ENCODE data around the gene CT55.

CT55 gene, protein sequence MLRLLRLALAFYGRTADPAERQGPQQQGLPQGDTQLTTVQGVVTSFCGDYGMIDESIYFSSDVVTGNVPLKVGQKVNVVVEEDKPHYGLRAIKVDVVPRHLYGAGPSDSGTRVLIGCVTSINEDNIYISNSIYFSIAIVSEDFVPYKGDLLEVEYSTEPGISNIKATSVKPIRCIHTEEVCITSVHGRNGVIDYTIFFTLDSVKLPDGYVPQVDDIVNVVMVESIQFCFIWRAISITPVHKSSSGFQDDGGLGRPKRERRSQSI

GRCh38 chrX:135170877-135171519 lies at the start of gene CT55:
Gene CT55, minus strand, starts transcription at chrX:135171398. Its CDS starts 227 bp downstream, at chrX:135171171.
- TF ChIP-seq ZFX (IDR thresholded peaks at IDR 0.05): no peak
- TF ChIP-seq, protein P1, sequence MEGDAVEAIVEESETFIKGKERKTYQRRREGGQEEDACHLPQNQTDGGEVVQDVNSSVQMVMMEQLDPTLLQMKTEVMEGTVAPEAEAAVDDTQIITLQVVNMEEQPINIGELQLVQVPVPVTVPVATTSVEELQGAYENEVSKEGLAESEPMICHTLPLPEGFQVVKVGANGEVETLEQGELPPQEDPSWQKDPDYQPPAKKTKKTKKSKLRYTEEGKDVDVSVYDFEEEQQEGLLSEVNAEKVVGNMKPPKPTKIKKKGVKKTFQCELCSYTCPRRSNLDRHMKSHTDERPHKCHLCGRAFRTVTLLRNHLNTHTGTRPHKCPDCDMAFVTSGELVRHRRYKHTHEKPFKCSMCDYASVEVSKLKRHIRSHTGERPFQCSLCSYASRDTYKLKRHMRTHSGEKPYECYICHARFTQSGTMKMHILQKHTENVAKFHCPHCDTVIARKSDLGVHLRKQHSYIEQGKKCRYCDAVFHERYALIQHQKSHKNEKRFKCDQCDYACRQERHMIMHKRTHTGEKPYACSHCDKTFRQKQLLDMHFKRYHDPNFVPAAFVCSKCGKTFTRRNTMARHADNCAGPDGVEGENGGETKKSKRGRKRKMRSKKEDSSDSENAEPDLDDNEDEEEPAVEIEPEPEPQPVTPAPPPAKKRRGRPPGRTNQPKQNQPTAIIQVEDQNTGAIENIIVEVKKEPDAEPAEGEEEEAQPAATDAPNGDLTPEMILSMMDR (conservative IDR thresholded peaks at IDR 0.05): no peak
- no peak within 1 kb of the TSS for H3K27ac ChIP-seq

DNA sequence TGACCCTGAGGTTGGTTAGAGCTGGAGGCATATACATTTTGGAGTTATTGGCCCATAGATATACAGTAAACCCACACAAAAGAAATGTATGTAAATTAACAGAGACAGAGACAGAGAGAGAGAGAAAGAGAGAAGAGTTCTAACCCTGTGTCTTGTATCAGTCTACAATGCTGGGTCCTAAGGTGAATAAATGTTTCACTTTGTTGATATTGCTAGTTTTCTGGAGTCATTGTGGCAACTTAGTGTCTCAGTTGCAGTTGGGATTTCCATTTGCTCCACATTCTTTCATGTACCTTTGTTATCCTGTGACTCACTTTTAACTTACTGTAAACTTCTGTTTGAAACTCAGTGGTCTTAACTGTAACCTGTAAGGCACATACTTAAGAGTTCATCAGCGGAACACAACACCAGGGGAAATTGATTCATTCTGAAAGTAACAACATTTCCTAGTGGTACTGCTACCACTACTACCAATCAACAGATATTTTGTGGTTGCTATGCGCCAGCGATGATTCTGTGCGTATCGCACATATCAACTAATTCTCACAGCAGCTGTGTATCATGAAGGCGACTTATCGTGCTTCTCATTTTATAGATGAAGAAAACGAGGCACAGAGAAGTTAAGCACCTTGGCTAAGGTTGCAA lies 42.1 kb upstream of the CT55 start:
- TF ChIP-seq ZFX (IDR thresholded peaks at IDR 0.05): no peak
- TF ChIP-seq, protein P1 (conservative IDR thresholded peaks at IDR 0.05): no peak
- peak overlapping the region; percentile 43; the same call in 1 of the 2 replicates for H3K27ac ChIP-seq

- TF ChIP-seq, protein P1 (conservative IDR thresholded peaks at IDR 0.05): peak; percentile 71
- peak overlapping the region; percentile 44; the same call in 1 of the 2 replicates for H3K27ac ChIP-seq
These were observed 35.2 kb upstream of the CT55 start for GRCh38 chrX:135206427-135206826.

DNA sequence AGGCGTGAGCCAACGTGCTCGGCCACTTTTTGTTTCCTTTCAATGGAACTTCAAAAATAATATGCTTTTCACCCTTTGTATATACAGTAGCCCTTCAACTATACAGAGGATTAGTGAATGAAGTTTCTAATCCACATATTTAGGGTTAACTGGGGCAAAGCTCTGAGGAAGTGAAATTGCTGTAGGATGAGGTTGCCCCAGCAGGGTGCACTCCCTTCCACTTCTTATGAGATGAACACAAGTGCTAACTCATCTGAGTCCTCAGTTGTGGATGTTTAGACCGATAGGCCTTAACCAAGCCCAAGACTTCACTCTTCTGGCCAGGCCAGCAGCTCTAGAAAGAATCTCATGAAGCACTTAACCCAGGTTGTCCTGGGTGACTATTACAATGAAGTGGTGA lies 29.1 kb upstream of the CT55 start:
- TF ChIP-seq ZFX (IDR thresholded peaks at IDR 0.05): no peak
- TF ChIP-seq, protein P1 (conservative IDR thresholded peaks at IDR 0.05): no peak

GRCh38 chrX:135194684-135195083 lies 23.5 kb upstream of the CT55 start:
- no peak overlapping the region for H3K27ac ChIP-seq
- TF ChIP-seq, protein P1 (conservative IDR thresholded peaks at IDR 0.05): no peak
- no peak for TF ChIP-seq ZFX (IDR thresholded peaks at IDR 0.05)

More for the DNA sequence above, 29.1 kb upstream of the CT55 start:
- no peak overlapping the region for H3K27ac ChIP-seq

DNA sequence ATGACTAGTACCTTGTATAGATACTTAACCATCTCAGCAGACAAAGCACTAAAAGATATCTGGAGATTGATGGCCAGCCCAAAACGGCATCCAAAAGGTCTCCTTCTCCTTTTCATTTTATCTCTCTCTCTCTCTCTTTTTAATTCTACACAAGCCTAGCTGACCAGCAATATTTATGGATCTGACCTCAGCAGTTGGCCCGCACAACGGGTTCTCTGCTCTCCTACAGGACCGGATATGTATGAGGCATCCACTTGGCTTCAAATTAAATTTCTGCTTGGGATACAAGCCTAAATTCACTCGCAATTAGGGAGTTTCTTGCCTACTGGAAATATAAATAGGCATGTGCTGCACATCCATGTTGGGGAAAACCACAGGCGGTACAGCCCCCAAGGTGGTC lies 22.5 kb upstream of the CT55 start:
- H3K27ac ChIP-seq: no peak overlapping the region
- TF ChIP-seq, protein P1 (conservative IDR thresholded peaks at IDR 0.05): no peak
- no peak for TF ChIP-seq ZFX (IDR thresholded peaks at IDR 0.05)

DNA sequence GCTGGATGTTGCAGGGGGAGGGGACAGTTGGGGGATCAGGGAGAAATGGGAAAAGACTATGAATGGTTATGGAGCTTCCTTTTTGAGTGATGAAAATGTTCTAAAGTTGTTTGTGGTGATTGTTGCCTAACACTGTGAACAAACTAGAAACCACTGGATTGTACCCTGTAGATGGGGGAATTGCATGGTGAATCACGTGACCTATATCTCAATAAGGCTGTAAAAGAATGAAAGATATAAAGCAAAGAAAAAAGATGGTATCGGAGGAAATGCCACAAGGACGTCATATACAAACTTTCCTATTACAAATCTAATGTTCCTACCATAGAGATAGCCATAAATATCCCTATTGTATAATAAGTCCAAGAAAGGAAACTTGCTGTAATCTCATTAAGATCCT lies 20.6 kb upstream of the CT55 start:
- TF ChIP-seq, protein P1 (conservative IDR thresholded peaks at IDR 0.05): no peak
- no peak for TF ChIP-seq ZFX (IDR thresholded peaks at IDR 0.05)
- H3K27ac ChIP-seq: no peak overlapping the region

Measured in C4-2B (cell line).